B cell (primary cell): ENCODE results near the gene ALG9. TPM values are rescaled to one million over a fixed set of nuclear protein-coding genes. Genes with fewer than 3 reads are reported as not detected.

Experiments used
- ATAC-seq: fragments of 200-7000 bp; cut with Tn5 transposase; one replicate; pipeline ENCODE4 v1.10.0; 2021; ENCODE audit warnings: low read depth, mild to moderate bottlenecking, moderate number of reproducible peaks, moderate library complexity
- CTCF ChIA-PET: fragments of 350-600 bp; sonication (Branson Sonifier 250); formaldehyde crosslinking; loops from one replicate; lab custom pipeline; 2021; ENCODE audit warnings: antibody characterized with exemption, inconsistent platforms; lab: Charles Lee
- POLR2A ChIA-PET: fragments of 350-600 bp; sonication (Branson Sonifier 250); formaldehyde crosslinking; loops from one replicate; lab custom pipeline; 2021; ENCODE audit warnings: antibody characterized with exemption; lab: Charles Lee
- DNase-seq: peaks from one replicate; pipeline ENCODE4 v3.0.0; 2013
- H2AFZ ChIP-seq: 2 replicates; pipeline ENCODE4 v1.6.1; 2012; ENCODE audit warnings: mild to moderate bottlenecking, low read depth, low read length; ENCODE audit not compliant: insufficient read depth, poor library complexity, severe bottlenecking
- H3K27ac ChIP-seq, 2 donors: 1 replicate in 1 of 2; 2 replicates in 1 of 2; pipeline ENCODE4 v1.5.1; 2012 to 2013; ENCODE audit warnings: low read length in 2 of 2, mild to moderate bottlenecking in 2 of 2, moderate library complexity in 1 of 2
- H3K27me3 ChIP-seq, 4 experiments: fragments of 200-600 bp in 1 of 4; sonication (generic) in 1 of 4; replicated peaks in 1 of 4; 1 replicate in 2 of 4; 2 replicates in 2 of 4; pipeline versions ENCODE4 v1.6.1 to v1.7.0; 2013 to 2016; ENCODE audit warnings: low read length in 3 of 4, mild to moderate bottlenecking in 2 of 4, mixed read lengths in 1 of 4, moderate library complexity in 1 of 4; ENCODE audit not compliant: insufficient read depth in 4 of 4, control insufficient read depth in 3 of 4; ENCODE audit errors: control extremely low read depth in 1 of 4
- H3K36me3 ChIP-seq, 2 experiments: replicated peaks in 1 of 2; 1 replicate in 1 of 2; 2 replicates in 1 of 2; pipeline versions ENCODE4 v1.6.1 to v1.7.1; 2013; ENCODE audit warnings: low read length in 1 of 2; ENCODE audit not compliant: insufficient read depth in 2 of 2, control insufficient read depth in 1 of 2; ENCODE audit errors: control extremely low read depth in 1 of 2, extremely low read depth in 1 of 2
- H3K4me1 ChIP-seq, 2 donors: fragments of 200-600 bp in 1 of 2; sonication (generic) in 1 of 2; 1 replicate in 1 of 2; 2 replicates in 1 of 2; pipeline versions ENCODE4 v1.5.1 to v1.6.1; 2013 to 2017; ENCODE audit warnings: low read length in 2 of 2; ENCODE audit not compliant: control insufficient read depth in 2 of 2, insufficient read depth in 2 of 2
- H3K4me2 ChIP-seq: replicated peaks from 2 replicates; pipeline ENCODE3; 2012; ENCODE audit warnings: mild to moderate bottlenecking, low read depth, low read length; ENCODE audit not compliant: poor library complexity, severe bottlenecking
- H3K4me3 ChIP-seq, 5 experiments: fragments of 200-600 bp in 1 of 5; sonication (generic) in 1 of 5; 1 replicate in 3 of 5; 2 replicates in 2 of 5; pipeline versions ENCODE4 v1.5.1 to v1.7.0; 2011 to 2016; ENCODE audit warnings: low read length in 4 of 5, mild to moderate bottlenecking in 4 of 5, low read depth in 2 of 5, control low read depth in 1 of 5, moderate library complexity in 1 of 5; ENCODE audit not compliant: insufficient read depth in 1 of 5; ENCODE audit errors: control extremely low read depth in 1 of 5, extremely low read depth in 1 of 5
- H3K79me2 ChIP-seq: fragments of 200-600 bp; sonication (generic); one replicate; pipeline ENCODE4 v1.6.0; 2016; ENCODE audit warnings: low read length; ENCODE audit not compliant: control insufficient read depth, insufficient read depth
- H3K9ac ChIP-seq: fragments of 200-600 bp; sonication (generic); 2 replicates; pipeline ENCODE4 v1.6.1; 2017; ENCODE audit warnings: mild to moderate bottlenecking, low read length, moderate library complexity
- H3K9me3 ChIP-seq, 3 donors: one replicate each; pipeline versions ENCODE4 v1.6.1 to v1.7.1; 2013; ENCODE audit warnings: low read length in 2 of 3; ENCODE audit not compliant: control insufficient read depth in 2 of 3, insufficient read depth in 1 of 3; ENCODE audit errors: control extremely low read depth in 1 of 3
- H4K20me1 ChIP-seq: 2 replicates; pipeline ENCODE4 v1.6.0; 2012; ENCODE audit warnings: mild to moderate bottlenecking, low read length; ENCODE audit not compliant: insufficient read depth, control insufficient read depth, poor library complexity, severe bottlenecking
- H3K27ac Mint-ChIP-seq: one replicate; pipeline ENCODE4 v1.8.0; 2021; ENCODE audit warnings: mixed read lengths
- H3K27me3 Mint-ChIP-seq: one replicate; pipeline ENCODE4 v1.8.0; 2021; ENCODE audit warnings: mixed read lengths
- H3K4me1 Mint-ChIP-seq: one replicate; pipeline ENCODE4 v1.8.0; 2021; ENCODE audit warnings: mixed read lengths
- H3K4me3 Mint-ChIP-seq: one replicate; pipeline ENCODE4 v1.8.0; 2021; ENCODE audit warnings: mixed read lengths
- H3K9me3 Mint-ChIP-seq: one replicate; pipeline ENCODE4 v1.8.0; 2022; ENCODE audit warnings: mixed read lengths; ENCODE audit not compliant: insufficient read depth
- EZH2 ChIP-seq: IDR thresholded peaks from 2 replicates; pipeline ENCODE4 v1.6.1; 2012; ENCODE audit warnings: borderline replicate concordance, low read depth, mild to moderate bottlenecking, moderate library complexity, low read length; ENCODE audit not compliant: insufficient read depth, poor library complexity, severe bottlenecking
- WGBS: methylation state at CpG from one replicate; pipeline ENCODE4 v1.1.5; 2013; ENCODE audit warnings: missing lambda C conversion rate; ENCODE audit not compliant: insufficient coverage; 5-methylcytosine and 5-hydroxymethylcytosine counted together
- intact Hi-C: fragments of 100-400 bp; cut with micrococcal nuclease; formaldehyde crosslinking; loops from one replicate; pipeline ENCODE4 v1.10.0; 2022
- polyA plus RNA-seq: library from polyadenylated mRNA; depleted of rRNA; stranded (reverse); fragments of >200 nt; gene quantifications from 2 replicates; pipeline ENCODE4 v1.2.3, GENCODE V29; 2012
- total RNA-seq, 2 donors: library from RNA; stranded (reverse); fragments of 120-200 nt in 1 of 2; gene quantifications; 1 replicate in 1 of 2; 2 replicates in 1 of 2; pipeline versions ENCODE4 v1.2.3 to v1.2.4, GENCODE V29; 2013 to 2022
- TF ChIP-seq, protein P1 (sequence below): fragments of 200-600 bp; IDR thresholded peaks from one replicate; pipeline ENCODE4 v1.8.0; 2022; ENCODE audit warnings: antibody characterized with exemption, mild to moderate bottlenecking

Gene ALG9
- total and polyA plus RNA-seq, 2 donors (not counting 1 experiment from before 2014, with no cell fraction given): 21.2 to 29.9 TPM

DNA sequence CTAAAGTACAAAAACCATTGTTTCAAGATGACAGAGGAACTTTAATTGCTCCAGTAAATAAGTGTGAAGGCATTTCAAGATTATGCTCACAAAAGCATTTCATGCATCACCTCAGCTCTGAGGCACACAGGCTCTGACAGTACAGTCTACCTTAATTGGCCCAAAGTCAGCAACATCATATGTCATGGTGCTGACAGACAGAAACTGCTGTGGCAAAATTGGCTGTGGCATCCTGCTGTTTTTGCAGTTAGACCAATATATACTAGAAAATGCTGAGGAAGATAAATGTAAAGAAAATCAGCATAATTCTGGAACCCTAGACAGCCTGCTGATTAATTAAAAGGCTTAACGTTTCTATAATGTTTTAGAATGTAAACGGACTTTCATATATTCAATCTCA lies 70.2 kb downstream of the ALG9 start:
- Histone ChIP-seq H3K4me3 (no peak overlapping the region), H3K27ac (no peak overlapping the region), H3K4me1 (no peaks in the 10 kb centered on the region), H2AFZ (no peak overlapping the region), H4K20me1 (no peaks in the 10 kb centered on the region), H3K36me3 (peaks cover 3 to 15% of the 10 kb centered on the region in 2 experiments), H3K79me2 (no peaks in the 10 kb centered on the region), H3K9ac (no peak overlapping the region), H3K9me3 (peaks cover 5 to 13% (median 11%) of the 10 kb centered on the region in 3 donors), H3K27me3 (no peaks in the 10 kb centered on the region), H3K4me2 (no peak overlapping the region)
- WGBS: no CpG with 5 or more reads among the region's 2 CpGs
- ChIA-PET CTCF (no interaction called here), POLR2A (no interaction called here)
- intact Hi-C loops: no loop called here
- H3K4me3 Mint-ChIP-seq: no peak overlapping the region
- TF ChIP-seq, protein P1, sequence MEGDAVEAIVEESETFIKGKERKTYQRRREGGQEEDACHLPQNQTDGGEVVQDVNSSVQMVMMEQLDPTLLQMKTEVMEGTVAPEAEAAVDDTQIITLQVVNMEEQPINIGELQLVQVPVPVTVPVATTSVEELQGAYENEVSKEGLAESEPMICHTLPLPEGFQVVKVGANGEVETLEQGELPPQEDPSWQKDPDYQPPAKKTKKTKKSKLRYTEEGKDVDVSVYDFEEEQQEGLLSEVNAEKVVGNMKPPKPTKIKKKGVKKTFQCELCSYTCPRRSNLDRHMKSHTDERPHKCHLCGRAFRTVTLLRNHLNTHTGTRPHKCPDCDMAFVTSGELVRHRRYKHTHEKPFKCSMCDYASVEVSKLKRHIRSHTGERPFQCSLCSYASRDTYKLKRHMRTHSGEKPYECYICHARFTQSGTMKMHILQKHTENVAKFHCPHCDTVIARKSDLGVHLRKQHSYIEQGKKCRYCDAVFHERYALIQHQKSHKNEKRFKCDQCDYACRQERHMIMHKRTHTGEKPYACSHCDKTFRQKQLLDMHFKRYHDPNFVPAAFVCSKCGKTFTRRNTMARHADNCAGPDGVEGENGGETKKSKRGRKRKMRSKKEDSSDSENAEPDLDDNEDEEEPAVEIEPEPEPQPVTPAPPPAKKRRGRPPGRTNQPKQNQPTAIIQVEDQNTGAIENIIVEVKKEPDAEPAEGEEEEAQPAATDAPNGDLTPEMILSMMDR: no peak
- no peak for TF ChIP-seq EZH2
- H3K27me3 Mint-ChIP-seq: no peaks in the 10 kb centered on the region
- H3K9me3 Mint-ChIP-seq: peaks cover 6% of the 10 kb centered on the region
- H3K4me1 Mint-ChIP-seq: peaks cover 12% of the 10 kb centered on the region
- DNase-seq: no peak
- ATAC-seq: no peak
- H3K27ac Mint-ChIP-seq: no peak overlapping the region

DNA sequence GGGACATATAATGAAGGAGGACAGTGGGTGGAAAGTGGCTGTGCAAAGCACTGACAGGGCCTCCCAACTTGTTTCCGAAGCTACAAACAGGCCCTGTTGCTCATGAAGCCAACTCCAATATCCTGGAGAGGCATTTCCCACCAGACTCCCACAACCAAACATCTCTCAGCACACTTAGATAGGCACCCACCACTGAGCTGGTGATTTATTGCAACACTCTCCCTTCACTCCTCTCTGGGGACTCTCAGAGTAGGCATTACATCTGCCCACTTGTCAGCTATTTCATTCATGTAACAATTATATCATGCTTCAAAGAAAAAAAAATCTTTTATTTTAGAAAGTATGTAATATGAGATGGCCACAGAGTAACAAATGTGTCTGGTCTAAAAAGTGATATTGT lies 73.1 kb downstream of the ALG9 start:
- Histone ChIP-seq H3K9me3 (peaks cover 5 to 13% (median 11%) of the 10 kb centered on the region in 3 donors), H3K27me3 (no peaks in the 10 kb centered on the region), H3K4me1 (no peaks in the 10 kb centered on the region), H3K27ac (no peak overlapping the region), H3K4me3 (no peak overlapping the region), H3K9ac (no peak overlapping the region), H3K36me3 (peaks cover 5 to 15% of the 10 kb centered on the region in 2 experiments), H2AFZ (no peak overlapping the region), H3K79me2 (no peaks in the 10 kb centered on the region), H4K20me1 (no peaks in the 10 kb centered on the region), H3K4me2 (no peak overlapping the region)
- intact Hi-C loops: no loop called here
- ATAC-seq (no peak), DNase-seq (no peak)
- Mint-ChIP-seq H3K27ac (no peak overlapping the region), H3K27me3 (no peaks in the 10 kb centered on the region), H3K4me1 (peaks cover 12% of the 10 kb centered on the region), H3K9me3 (peaks cover 6% of the 10 kb centered on the region), H3K4me3 (no peak overlapping the region)
- ChIA-PET POLR2A (no interaction called here), CTCF (interaction anchor here (0.6 to 1.2 kb wide), 2 partner anchors 21 to 24 kb away, joined by 4 to 9 read pairs; no protein-coding TSS in a partner anchor)
- TF ChIP-seq EZH2: no peak
- TF ChIP-seq, protein P1: no peak
- 100% methylated on average over 1 of the region's 1 CpG for WGBS
